HG02938 (cell line): ENCODE results near the gene WWTR1.
A peak's percentile ranks its signal among the peaks of the same experiment; 100 is the strongest.

Source experiments
- ATAC-seq: cut with Tn5 transposase; IDR thresholded peaks from one replicate; pipeline ENCODE4 v1.9.1; 2021; ENCODE audit warnings: mild to moderate bottlenecking, moderate library complexity; ENCODE audit not compliant: unreplicated experiment

Gene WWTR1

GRCh38 chr3:149538371-149538770, 119.5 kb downstream of the WWTR1 start:
- ATAC-seq: no peak

GRCh38 chr3:149536429-149536828, 121.4 kb downstream of the WWTR1 start:
- ATAC-seq: no peak

GRCh38 chr3:149535333-149535685, 122.5 kb downstream of the WWTR1 start:
- ATAC-seq: no peak

- no peak for ATAC-seq
Observed at GRCh38 chr3:149534671-149535332, 123.0 kb downstream of the WWTR1 start.

- ATAC-seq: no peak
Observed at GRCh38 chr3:149534082-149534481, 123.7 kb downstream of the WWTR1 start.

- no peak for ATAC-seq
Observed at GRCh38 chr3:149532489-149533180, 125.2 kb downstream of the WWTR1 start.

GRCh38 chr3:149529099-149529498, 128.7 kb downstream of the WWTR1 start:
- ATAC-seq: no peak

GRCh38 chr3:149528340-149528650, 129.5 kb downstream of the WWTR1 start:
- ATAC-seq: no peak

- no peak for ATAC-seq
Observed at GRCh38 chr3:149527531-149528339, 130.1 kb downstream of the WWTR1 start.

- no peak for ATAC-seq
Observed at GRCh38 chr3:149523512-149524299, 134.1 kb downstream of the WWTR1 start.

GRCh38 chr3:149519912-149520311, 137.9 kb downstream of the WWTR1 start:
- no peak for ATAC-seq

- no peak for ATAC-seq
Observed at GRCh38 chr3:149516920-149517319, 140.9 kb downstream of the WWTR1 start.

GRCh38 chr3:149515249-149515648, 142.6 kb downstream of the WWTR1 start:
- ATAC-seq: no peak

- no peak for ATAC-seq
Observed at GRCh38 chr3:149514471-149514870, 143.4 kb downstream of the WWTR1 start.

- ATAC-seq: peak; percentile 52
Observed at GRCh38 chr3:149512073-149512782, 145.6 kb downstream of the WWTR1 start.

- ATAC-seq: no peak
Observed at GRCh38 chr3:149511040-149511626, 146.7 kb downstream of the WWTR1 start.

GRCh38 chr3:149510480-149510879, 147.3 kb downstream of the WWTR1 start:
- no peak for ATAC-seq

GRCh38 chr3:149509526-149509925, 148.3 kb downstream of the WWTR1 start:
- ATAC-seq: no peak

GRCh38 chr3:149507491-149508324, 150.1 kb downstream of the WWTR1 start:
- ATAC-seq: no peak
